HuH-7.5 (cell line): ENCODE data around the gene FAM3B.

Source experiments
- DNase-seq: peaks from one replicate; pipeline ENCODE4 v3.0.0; 2011; ENCODE audit warnings: low spot score

The FAM3B gene

DNA sequence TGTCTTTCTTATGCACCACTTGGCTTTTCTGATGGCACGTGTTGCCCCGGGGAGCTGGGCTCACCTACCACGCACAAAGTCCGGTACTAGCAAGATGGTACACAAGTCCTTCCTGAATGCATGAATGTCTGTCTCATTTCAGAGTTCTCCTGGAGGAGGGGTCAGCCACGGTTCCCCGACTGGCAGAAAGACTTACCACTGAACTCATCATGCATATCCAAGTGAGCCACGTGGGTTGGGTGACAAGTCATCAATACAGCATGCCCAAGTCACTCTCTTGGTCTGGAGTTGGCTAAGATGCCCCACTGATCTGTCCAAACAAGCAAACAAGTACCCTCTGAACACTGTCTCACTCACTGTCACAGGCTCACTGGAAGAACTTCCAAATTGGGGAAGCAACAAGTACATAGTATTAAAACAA, 80.9 kb downstream of the FAM3B start:
- DNase-seq = no peak

- no peak for DNase-seq
Measured at GRCh38 chr21:41398251-41398650, 81.7 kb downstream of the FAM3B start.

GRCh38 chr21:41398831-41399230, 82.2 kb downstream of the FAM3B start:
- no peak for DNase-seq

DNA sequence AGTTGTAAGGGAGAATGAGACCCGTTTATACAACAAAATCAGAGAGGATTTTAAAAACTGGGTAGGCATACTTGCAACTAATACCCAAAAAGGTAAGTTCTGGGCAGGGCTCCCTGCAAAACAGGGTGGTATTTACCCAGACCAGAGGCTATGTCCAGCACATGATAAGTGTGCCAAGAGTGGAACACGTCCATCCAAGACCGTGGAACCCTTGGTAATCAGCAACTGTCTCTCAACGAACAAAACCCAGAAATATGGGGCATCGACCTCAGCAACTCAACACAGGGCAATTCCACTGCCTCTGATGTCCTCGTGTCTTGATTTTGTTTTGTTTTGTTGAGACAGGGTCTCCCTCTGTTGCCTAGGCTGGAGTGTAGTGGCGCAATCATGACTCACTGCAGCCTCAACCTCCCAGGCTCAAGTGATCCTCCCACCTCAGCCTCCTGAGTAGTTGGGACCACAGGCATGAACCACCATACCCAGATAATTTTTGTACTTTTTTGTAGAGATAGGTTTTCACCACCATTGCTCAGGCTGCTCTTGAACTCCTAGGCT, 82.7 kb downstream of the FAM3B start:
- DNase-seq = no peak

GRCh38 chr21:41402231-41402630, 85.6 kb downstream of the FAM3B start:
- no peak for DNase-seq

- no peak for DNase-seq
Measured at GRCh38 chr21:41402796-41403195, 86.2 kb downstream of the FAM3B start.

GRCh38 chr21:41403331-41403730, 86.7 kb downstream of the FAM3B start:
- DNase-seq = no peak

DNA sequence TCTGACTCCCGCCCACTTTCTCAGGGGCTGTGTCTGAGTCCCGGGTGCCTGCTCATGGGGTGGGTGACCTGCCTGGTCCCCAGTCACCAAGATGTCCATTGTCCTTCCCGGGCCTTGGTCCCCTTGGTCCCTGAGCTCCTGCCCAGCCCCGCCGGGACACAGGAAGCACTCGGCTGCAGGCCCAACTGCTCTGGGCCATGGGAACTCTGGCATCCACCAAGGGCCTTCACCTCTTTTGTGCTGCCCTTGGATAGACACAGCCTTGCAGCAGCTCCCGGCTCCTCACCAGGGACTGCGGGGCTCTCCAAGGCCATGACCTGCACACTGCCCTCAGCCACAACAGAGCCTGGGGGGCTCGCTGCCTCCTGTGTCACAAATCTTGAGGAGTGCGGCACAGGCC, 87.4 kb downstream of the FAM3B start:
- DNase-seq = no peak

DNA sequence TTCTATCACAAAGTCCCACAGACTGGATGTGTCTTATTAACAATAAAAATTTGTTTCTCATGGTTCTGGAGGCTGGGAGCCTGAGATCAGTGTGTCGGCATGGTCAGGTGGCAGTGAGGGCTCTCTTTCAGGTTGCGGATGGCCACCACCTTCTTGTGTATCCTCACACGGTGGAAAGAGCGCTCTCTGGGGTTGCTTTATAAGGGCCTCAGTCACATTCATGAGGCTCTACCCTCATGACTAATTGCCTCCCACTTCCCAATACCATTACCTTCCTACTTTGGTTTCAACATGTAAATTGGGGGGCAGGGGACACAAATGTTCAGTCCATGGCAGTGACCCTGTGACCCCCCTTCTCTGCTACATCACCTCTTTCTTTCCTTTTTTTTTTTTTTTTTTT, 88.7 kb downstream of the FAM3B start:
- DNase-seq = no peak

DNA sequence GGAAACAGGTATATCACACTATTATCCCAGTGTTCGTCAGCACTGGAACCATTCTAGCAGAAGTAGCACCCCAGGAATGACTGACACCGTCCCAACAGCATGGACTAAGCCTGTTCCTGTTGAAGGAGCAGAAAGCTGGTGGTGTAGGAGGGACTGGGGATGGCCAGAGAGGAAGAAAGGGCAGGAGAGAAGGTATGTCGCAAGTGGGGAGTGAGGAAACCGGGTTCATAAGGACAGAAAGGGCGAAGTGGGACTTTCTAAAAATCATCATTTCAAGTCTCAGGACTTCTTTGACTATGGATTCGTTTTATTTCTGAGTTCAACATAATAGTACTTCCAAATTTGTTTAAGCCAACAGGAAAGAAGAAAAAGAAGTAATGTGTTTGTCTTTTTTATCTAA, 89.7 kb downstream of the FAM3B start:
- DNase-seq = no peak
